Spleen (tissue), 11 donors: ENCODE data around the gene RTN4R. TPM values are rescaled to one million over a fixed set of nuclear protein-coding genes. Genes with fewer than 3 reads are reported as not detected.
A peak's percentile ranks its signal among the peaks of the same experiment; 100 is the strongest.

Experiments used
- DNase-seq: peaks from one replicate; pipeline ENCODE4 v3.0.0-alpha.2; 2020
- H3K27ac ChIP-seq, 8 donors: fragments of 200-600 bp; sonication (generic) in 7 of 8; 1 replicate in 4 of 8; 2 replicates in 4 of 8; pipeline versions ENCODE4 v1.5.0 to v1.8.0; 2016 to 2021; ENCODE audit warnings: inconsistent platforms in 4 of 8, mild to moderate bottlenecking in 4 of 8, moderate library complexity in 1 of 8
- H3K27me3 ChIP-seq, 7 donors: fragments of 200-600 bp; sonication (generic) in 6 of 7; replicated peaks in 1 of 7; 1 replicate in 4 of 7; 2 replicates in 3 of 7; pipeline versions ENCODE4 v1.5.0 to v1.8.0; 2016 to 2021; ENCODE audit warnings: inconsistent platforms in 3 of 7, mild to moderate bottlenecking in 1 of 7
- H3K36me3 ChIP-seq, 6 donors: fragments of 200-600 bp; sonication (generic) in 5 of 6; 1 replicate in 4 of 6; 2 replicates in 2 of 6; pipeline versions ENCODE4 v1.5.0 to v1.8.0; 2016 to 2021; ENCODE audit warnings: inconsistent platforms in 2 of 6
- H3K4me1 ChIP-seq, 6 donors: fragments of 200-600 bp; sonication (generic) in 5 of 6; 1 replicate in 3 of 6; 2 replicates in 3 of 6; pipeline versions ENCODE4 v1.5.0 to v1.8.0; 2016 to 2021; ENCODE audit warnings: inconsistent platforms in 3 of 6
- H3K4me3 ChIP-seq, 8 donors: fragments of 200-600 bp; sonication (generic) in 7 of 8; 1 replicate in 4 of 8; 2 replicates in 4 of 8; pipeline versions ENCODE4 v1.5.0 to v1.8.0; 2016 to 2021; ENCODE audit warnings: inconsistent platforms in 4 of 8, mild to moderate bottlenecking in 4 of 8, moderate library complexity in 2 of 8
- H3K9me3 ChIP-seq, 8 donors: fragments of 200-600 bp; sonication (generic) in 7 of 8; 1 replicate in 4 of 8; 2 replicates in 4 of 8; pipeline versions ENCODE4 v1.5.0 to v1.8.0; 2016 to 2021; ENCODE audit warnings: inconsistent platforms in 4 of 8
- POLR2A ChIP-seq, 3 donors: fragments of 450-650 bp; IDR thresholded peaks; one replicate each; pipeline ENCODE4 v1.5.1; 2017; ENCODE audit warnings: antibody characterized with exemption in 3 of 3, mild to moderate bottlenecking in 1 of 3
- POLR2AphosphoS5 ChIP-seq, 3 donors: sonication (generic); formaldehyde crosslinking; IDR thresholded peaks; one replicate each; pipeline ENCODE4 v1.5.1; 2017; ENCODE audit warnings: antibody characterized with exemption in 3 of 3
- WGBS, 5 donors: extraction: QIAGEN DNeasy Blood & Tissue Kit in 3 of 5; methylation state at CpG; one replicate each; pipeline versions ENCODE4 v1.1.5 to v1.1.7; 2013 to 2018; 5-methylcytosine and 5-hydroxymethylcytosine counted together
- intact Hi-C: fragments of 100-400 bp; cut with DNase I; formaldehyde crosslinking; loops from one replicate; pipeline ENCODE4 v1.15.0; 2023; ENCODE audit warnings: low total_unique reads
- polyA plus RNA-seq, 3 donors: library from polyadenylated mRNA; stranded (reverse); fragments of 200-250 nt; gene quantifications; one replicate each; pipeline ENCODE4 v1.2.1, GENCODE V29; 2013
- total RNA-seq, 7 donors: library from RNA; depleted of rRNA in 3 of 7; stranded (reverse); fragments of >200 nt in 3 of 7; fragmentation: NEBNext Ultra II Directional in 4 of 7; extraction: Animal tissue kit (Norgen Biotek cat#: 25700) in 4 of 7; gene quantifications; one replicate each; pipeline versions ENCODE4 v1.1.0 to v1.2.1, GENCODE V29; 2016 to 2021
- TF ChIP-seq, protein P1 (sequence below), 11 experiments: fragments of 200-600 bp in 7 of 11; fragments of 450-650 bp in 4 of 11; sonication (generic) in 4 of 11; IDR thresholded peaks in 8 of 11; conservative IDR thresholded peaks in 3 of 11; 1 replicate in 7 of 11; 2 replicates in 4 of 11; pipeline versions ENCODE4 v1.4.0 to v1.8.0; 2016 to 2021; ENCODE audit warnings: antibody characterized with exemption in 11 of 11, inconsistent platforms in 4 of 11, mild to moderate bottlenecking in 1 of 11
- donor health status: healthy with polysubstance abuse.
- donor health status: DM: no; HTN: no; CAD: no; lungs with moderate emphysema.
- donor health status: DM: no; HTN: no; CAD: no.
- donor health status: Bipolar disorder and iron deficiency.
- donor health status: healthy.
- donor health status: DM: no; HTN: no; CAD: no.
- donor health status: DM: yes; HTN: yes; CAD: no.

RTN4R gene
- total and polyA plus RNA-seq, 10 donors = 1.5 to 11.8 (median 6.1) TPM

DNA sequence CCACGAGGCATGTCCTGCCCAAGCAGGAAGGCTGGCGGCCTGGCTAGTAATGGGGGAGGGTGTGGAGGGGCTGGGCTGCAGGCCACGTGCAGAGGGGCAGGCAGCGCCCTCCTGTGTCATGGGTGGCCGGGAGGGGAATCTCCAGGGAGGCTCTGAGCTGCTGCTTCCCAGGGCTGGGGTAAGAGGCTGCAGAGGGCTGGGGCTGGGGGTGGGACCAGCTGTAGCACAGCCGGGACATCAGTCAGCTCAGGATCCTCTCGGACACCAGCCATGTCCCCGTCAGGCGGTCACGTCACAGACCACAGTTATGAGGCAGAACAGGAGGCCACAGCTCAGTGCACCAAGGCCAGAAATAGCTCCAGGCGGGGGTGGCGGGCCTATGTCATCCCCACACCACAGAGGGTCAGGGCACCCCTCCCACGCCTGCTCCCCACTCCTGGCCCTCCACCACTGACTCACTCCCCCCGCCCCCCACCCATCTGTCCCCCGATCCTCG is 21.1 kb downstream of the RTN4R start:
- Histone ChIP-seq H3K9me3 (no peaks in the 10 kb centered on the region), H3K4me1 (peaks cover 61 to 91% (median 79%) of the 10 kb centered on the region in 6 donors), H3K4me3 (no peak overlapping the region), H3K27me3 (no peaks in the 10 kb centered on the region), H3K36me3 (peaks cover 0 to 6% (median 0%) of the 10 kb centered on the region in 6 donors), H3K27ac (peak overlapping the region in 7 of 8 donors; percentile 63 to 86 (median 77))
- no peak for TF ChIP-seq POLR2A (IDR thresholded peaks at IDR 0.05)
- peak in 2 of 3 donors; percentile 42 to 61 for TF ChIP-seq POLR2AphosphoS5 (IDR thresholded peaks at IDR 0.05)
- no peak for DNase-seq
- intact Hi-C loops = no loop called here
- WGBS, 5 donors = 50 to 64% (median 57%) methylated on average over 8 to 16 of the region's 16 CpGs

DNA sequence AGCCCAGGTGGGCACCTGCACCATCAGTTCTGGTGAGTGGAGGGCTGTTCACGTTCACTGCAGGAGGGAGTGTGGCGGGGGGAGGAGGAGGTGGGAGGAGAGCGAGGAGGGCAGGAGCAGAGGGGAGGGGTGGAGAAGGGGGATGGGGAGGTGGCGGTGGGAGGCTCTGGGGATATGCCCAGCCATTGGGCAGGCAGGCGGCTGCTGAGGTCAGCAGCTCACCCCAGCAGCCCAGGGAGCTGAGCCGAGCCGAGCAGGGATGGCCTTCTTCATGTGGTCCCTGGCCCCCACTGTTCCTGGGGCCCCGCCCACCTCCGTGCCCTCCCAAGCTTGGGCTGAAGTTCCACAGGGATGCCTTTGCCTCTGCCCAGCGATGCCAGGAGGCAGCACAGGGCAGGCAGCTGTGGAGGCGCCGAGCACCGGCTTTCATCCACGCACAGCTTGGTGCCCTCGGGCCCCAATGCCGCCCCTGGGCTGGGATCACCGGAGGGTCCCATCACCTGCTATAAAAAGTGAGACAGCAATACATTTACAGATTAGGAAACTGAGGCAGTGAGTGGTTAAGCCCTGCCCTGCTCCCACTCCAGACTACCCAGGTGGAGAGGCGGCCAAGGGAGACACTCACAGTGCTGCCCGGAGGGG is 21.6 kb downstream of the RTN4R start:
- Histone ChIP-seq H3K4me1 (peaks cover 61 to 97% (median 82%) of the 10 kb centered on the region in 6 donors), H3K27me3 (no peaks in the 10 kb centered on the region), H3K27ac (peak overlapping the region in 7 of 8 donors; percentile 63 to 86 (median 77)), H3K4me3 (no peak overlapping the region), H3K9me3 (no peaks in the 10 kb centered on the region), H3K36me3 (peaks cover 0 to 11% (median 0%) of the 10 kb centered on the region in 6 donors)
- WGBS, 5 donors = 73 to 84% (median 81%) methylated on average over 15 to 19 of the region's 19 CpGs
- DNase-seq = no peak
- no peak for TF ChIP-seq POLR2AphosphoS5 (IDR thresholded peaks at IDR 0.05)
- TF ChIP-seq POLR2A (IDR thresholded peaks at IDR 0.05) = no peak
- TF ChIP-seq, protein P1, sequence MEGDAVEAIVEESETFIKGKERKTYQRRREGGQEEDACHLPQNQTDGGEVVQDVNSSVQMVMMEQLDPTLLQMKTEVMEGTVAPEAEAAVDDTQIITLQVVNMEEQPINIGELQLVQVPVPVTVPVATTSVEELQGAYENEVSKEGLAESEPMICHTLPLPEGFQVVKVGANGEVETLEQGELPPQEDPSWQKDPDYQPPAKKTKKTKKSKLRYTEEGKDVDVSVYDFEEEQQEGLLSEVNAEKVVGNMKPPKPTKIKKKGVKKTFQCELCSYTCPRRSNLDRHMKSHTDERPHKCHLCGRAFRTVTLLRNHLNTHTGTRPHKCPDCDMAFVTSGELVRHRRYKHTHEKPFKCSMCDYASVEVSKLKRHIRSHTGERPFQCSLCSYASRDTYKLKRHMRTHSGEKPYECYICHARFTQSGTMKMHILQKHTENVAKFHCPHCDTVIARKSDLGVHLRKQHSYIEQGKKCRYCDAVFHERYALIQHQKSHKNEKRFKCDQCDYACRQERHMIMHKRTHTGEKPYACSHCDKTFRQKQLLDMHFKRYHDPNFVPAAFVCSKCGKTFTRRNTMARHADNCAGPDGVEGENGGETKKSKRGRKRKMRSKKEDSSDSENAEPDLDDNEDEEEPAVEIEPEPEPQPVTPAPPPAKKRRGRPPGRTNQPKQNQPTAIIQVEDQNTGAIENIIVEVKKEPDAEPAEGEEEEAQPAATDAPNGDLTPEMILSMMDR (IDR thresholded peaks at IDR 0.05 in 8 of 11, conservative IDR thresholded peaks at IDR 0.05 in 3 of 11) = no peak
- intact Hi-C loops = no loop called here

DNA sequence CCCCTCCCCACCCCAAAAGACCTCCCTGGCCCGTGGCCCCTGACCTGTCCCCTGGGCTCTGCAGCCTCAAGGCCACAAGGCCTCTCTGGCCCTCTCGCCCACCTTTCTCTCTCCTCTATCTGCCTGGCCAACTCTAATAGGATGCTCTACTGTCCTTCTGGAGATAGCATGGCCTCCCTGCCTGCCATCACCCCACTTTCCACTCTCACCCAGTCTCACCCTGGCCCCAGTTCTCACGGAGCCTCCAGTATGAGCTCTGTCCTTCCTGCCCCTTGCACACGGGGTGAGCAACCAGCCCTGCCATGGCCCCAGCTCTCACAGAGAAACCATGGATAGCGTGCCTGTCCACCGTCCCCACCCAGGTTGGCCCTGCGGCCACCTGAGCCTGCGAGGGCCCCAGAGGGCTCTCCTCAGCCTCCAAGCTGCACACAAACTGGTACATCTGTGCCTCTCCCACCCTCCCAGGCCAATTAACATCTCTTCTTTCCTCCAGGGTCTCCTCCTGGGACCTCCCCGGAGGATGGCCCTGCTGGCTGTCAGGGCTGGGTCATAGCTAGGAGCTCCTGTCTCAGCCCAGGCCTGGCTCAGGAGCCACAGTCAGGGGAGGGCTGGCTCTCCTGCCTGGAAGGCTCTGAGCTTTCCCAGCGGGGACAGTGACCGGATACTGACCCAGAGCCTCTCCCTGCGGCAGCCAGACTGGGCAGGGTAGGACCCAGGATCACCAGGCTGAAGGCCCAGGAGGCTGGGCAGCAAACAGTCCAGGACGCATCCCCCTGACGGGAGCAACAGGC is 22.3 kb downstream of the RTN4R start:
- Histone ChIP-seq H3K36me3 (peaks cover 0 to 13% (median 0%) of the 10 kb centered on the region in 6 donors), H3K4me3 (peak overlapping the region in 1 of 8 donors; percentile 39), H3K9me3 (no peaks in the 10 kb centered on the region), H3K4me1 (peaks cover 66 to 100% (median 86%) of the 10 kb centered on the region in 6 donors), H3K27ac (peak overlapping the region; percentile 22 to 86 (median 76)), H3K27me3 (no peaks in the 10 kb centered on the region)
- no peak for DNase-seq
- intact Hi-C loops = no loop called here
- WGBS, 5 donors = 69 to 81% (median 75%) methylated on average over 14 of the region's 14 CpGs
- TF ChIP-seq POLR2AphosphoS5 (IDR thresholded peaks at IDR 0.05) (peak in 1 of 3 donors; percentile 28), POLR2A (IDR thresholded peaks at IDR 0.05) (no peak)

DNA sequence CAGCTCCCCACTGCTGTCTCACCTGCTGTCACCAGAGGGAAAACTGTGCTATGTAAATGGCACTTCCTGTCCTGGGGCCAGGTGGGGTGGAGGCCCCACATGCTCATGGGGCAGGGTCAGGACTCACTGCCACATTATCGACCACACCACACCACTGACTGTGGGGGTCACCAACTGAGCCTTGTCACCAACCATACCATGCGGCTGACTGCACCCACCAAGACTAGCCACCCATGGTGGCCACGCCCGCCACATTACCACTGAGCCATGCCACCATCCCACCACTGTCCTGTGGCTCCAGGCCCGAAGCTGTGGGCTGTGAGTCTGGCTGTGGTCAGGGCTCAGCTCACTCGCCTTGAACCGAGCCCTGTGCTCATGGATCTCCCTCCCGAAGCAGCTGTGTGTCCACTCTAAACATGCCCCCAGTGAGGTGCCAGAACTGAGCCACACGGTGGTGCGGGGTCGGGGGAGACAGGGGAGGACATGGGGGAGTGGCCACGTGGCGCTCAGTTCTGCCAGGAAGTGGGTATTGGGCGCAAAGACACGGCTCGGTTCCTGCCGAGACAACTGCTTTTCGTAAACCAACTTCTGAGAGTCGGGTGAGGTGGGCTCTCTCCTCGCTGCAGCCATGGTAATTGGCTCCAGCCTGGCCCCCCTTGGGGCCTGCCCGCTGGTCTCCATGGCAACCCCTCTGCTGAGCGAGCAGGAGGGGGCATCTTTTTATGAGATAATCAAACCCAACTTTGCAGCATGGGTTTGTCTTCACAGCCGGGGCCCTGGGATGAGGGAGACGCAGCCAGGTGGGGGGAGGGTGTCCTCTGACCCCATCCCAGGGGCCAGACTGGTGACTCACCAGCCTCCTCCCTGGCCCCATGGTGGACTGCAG is 23.2 kb downstream of the RTN4R start:
- peaks cover 0 to 13% (median 0%) of the 10 kb centered on the region in 6 donors for H3K36me3 ChIP-seq
- intact Hi-C loops = no loop called here
- DNase-seq = peak; percentile 88
- peak overlapping the region in 1 of 8 donors; percentile 39 for H3K4me3 ChIP-seq
- H3K27me3 ChIP-seq = no peaks in the 10 kb centered on the region
- 19 to 44% (median 38%) methylated on average over 10 to 24 of the region's 24 CpGs for WGBS, 5 donors
- peaks cover 70 to 100% (median 90%) of the 10 kb centered on the region in 6 donors for H3K4me1 ChIP-seq
- no peaks in the 10 kb centered on the region for H3K9me3 ChIP-seq
- H3K27ac ChIP-seq = peak overlapping the region; percentile 22 to 86 (median 76)
- TF ChIP-seq POLR2AphosphoS5 (IDR thresholded peaks at IDR 0.05) (peak; percentile 32 to 47 (median 34)), POLR2A (IDR thresholded peaks at IDR 0.05) (no peak)
- TF ChIP-seq, protein P1 (IDR thresholded peaks at IDR 0.05 in 8 of 11, conservative IDR thresholded peaks at IDR 0.05 in 3 of 11) = no peak
